Measurements from ENCODE around the gene BCL2L2.

The BCL2L2 gene

GRCh38 chr14:23294734-23295561 lies 11.7 kb upstream of the BCL2L2 start:
- no peak overlapping the region for H3K4me3 ChIP-seq (ENCODE audit: low read depth, low read length)
- TF ChIP-seq, protein P1, sequence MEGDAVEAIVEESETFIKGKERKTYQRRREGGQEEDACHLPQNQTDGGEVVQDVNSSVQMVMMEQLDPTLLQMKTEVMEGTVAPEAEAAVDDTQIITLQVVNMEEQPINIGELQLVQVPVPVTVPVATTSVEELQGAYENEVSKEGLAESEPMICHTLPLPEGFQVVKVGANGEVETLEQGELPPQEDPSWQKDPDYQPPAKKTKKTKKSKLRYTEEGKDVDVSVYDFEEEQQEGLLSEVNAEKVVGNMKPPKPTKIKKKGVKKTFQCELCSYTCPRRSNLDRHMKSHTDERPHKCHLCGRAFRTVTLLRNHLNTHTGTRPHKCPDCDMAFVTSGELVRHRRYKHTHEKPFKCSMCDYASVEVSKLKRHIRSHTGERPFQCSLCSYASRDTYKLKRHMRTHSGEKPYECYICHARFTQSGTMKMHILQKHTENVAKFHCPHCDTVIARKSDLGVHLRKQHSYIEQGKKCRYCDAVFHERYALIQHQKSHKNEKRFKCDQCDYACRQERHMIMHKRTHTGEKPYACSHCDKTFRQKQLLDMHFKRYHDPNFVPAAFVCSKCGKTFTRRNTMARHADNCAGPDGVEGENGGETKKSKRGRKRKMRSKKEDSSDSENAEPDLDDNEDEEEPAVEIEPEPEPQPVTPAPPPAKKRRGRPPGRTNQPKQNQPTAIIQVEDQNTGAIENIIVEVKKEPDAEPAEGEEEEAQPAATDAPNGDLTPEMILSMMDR (IDR thresholded peaks at IDR 0.05; ENCODE audit: low read depth, low read length, missing control alignments): peak; percentile 90
- no peak for DNase-seq (ENCODE audit: low read depth)
- in situ Hi-C loops (cut with HindIII; ENCODE audit: low sequenced_read_pairs): no loop called here

- in situ Hi-C loops (cut with HindIII; ENCODE audit: low sequenced_read_pairs): no loop called here
- H3K4me3 ChIP-seq (ENCODE audit: low read depth, low read length): no peak overlapping the region
- TF ChIP-seq, protein P1 (IDR thresholded peaks at IDR 0.05; ENCODE audit: low read depth, low read length, missing control alignments): no peak
- DNase-seq (ENCODE audit: low read depth): no peak
Observed at GRCh38 chr14:23296012-23296777, 10.4 kb upstream of the BCL2L2 start.

GRCh38 chr14:23297096-23297495 lies 9.5 kb upstream of the BCL2L2 start:
- no peak for DNase-seq (ENCODE audit: low read depth)
- TF ChIP-seq, protein P1 (IDR thresholded peaks at IDR 0.05; ENCODE audit: low read depth, low read length, missing control alignments): no peak
- no peak overlapping the region for H3K4me3 ChIP-seq (ENCODE audit: low read depth, low read length)
- in situ Hi-C loops (cut with HindIII; ENCODE audit: low sequenced_read_pairs): no loop called here

GRCh38 chr14:23297611-23298277 lies 8.9 kb upstream of the BCL2L2 start:
- TF ChIP-seq, protein P1 (IDR thresholded peaks at IDR 0.05; ENCODE audit: low read depth, low read length, missing control alignments): no peak
- in situ Hi-C loops (cut with HindIII; ENCODE audit: low sequenced_read_pairs): no loop called here

GRCh38 chr14:23299211-23299957 lies 7.2 kb upstream of the BCL2L2 start:
- DNase-seq (ENCODE audit: low read depth): no peak
- TF ChIP-seq, protein P1 (IDR thresholded peaks at IDR 0.05; ENCODE audit: low read depth, low read length, missing control alignments): peak; percentile 25
- in situ Hi-C loops (cut with HindIII; ENCODE audit: low sequenced_read_pairs): no loop called here
- no peak overlapping the region for H3K4me3 ChIP-seq (ENCODE audit: low read depth, low read length)

More at GRCh38 chr14:23297611-23298277, 8.9 kb upstream of the BCL2L2 start:
- H3K4me3 ChIP-seq (ENCODE audit: low read depth, low read length): no peak overlapping the region
- DNase-seq (ENCODE audit: low read depth): no peak
